CD4-positive, alpha-beta T cell treated with Interleukin-6 at 100 ng/mL for 8 hours (primary cell): Measurements from ENCODE around the gene TRIM22.
"Not testable (repeated sequence)": the region's sequence is repeated elsewhere in the genome, so short reads cannot be mapped to it uniquely, and the experiment has no call there.

Source experiments
- DNase-seq: peaks from one replicate; pipeline ENCODE4 v3.0.0-alpha.2; 2020; ENCODE audit warnings: mixed read lengths, low spot score

Gene TRIM22, protein sequence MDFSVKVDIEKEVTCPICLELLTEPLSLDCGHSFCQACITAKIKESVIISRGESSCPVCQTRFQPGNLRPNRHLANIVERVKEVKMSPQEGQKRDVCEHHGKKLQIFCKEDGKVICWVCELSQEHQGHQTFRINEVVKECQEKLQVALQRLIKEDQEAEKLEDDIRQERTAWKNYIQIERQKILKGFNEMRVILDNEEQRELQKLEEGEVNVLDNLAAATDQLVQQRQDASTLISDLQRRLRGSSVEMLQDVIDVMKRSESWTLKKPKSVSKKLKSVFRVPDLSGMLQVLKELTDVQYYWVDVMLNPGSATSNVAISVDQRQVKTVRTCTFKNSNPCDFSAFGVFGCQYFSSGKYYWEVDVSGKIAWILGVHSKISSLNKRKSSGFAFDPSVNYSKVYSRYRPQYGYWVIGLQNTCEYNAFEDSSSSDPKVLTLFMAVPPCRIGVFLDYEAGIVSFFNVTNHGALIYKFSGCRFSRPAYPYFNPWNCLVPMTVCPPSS

DNA sequence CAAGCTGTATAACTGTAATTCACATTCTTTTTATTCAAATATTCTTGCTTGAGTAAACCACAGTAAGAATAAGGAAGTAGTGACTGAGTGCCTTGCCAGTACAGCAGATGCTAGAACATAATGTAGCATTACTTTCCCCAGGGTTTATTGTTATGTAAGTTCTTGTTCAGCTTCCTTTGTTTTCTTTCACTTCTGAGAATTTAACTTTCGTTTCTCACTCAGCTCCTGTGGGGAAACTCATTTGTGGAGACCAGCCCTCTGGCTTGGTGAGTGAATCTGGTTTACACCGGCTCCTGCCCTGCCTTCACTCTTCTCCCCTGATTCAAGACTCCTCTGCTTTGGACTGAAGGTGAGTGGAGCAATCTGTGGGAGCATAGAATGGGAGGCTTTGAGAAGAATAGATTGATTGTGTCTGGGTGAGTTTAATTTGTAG is at the start of gene TRIM22:
Gene TRIM22 (plus strand): TSS at position 240 of the 433 bp plus-strand sequence. CDS start 6,443 bp downstream, outside the sequence.
- DNase-seq, result peak; percentile 74

DNA sequence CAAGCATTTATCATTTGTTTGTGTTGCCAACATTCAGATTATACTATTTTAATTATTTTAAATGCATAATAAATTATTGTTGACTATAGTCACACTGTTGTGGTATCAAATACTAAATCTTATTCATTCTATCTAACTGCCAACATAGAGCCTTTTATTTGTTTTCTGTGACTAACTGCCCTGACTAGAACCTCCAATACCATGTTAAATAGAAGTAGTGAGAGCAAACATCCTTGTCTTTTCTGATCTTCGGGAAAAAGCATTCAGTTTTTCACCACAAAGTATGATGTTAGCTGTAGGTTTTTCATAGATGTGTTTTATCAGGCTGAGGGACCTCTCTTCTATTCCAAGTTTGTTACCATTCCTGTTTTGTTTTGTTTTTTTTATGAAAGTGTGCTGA is 49.6 kb upstream of the TRIM22 start:
- no peak for DNase-seq

- DNase-seq, result no peak
These were observed 46.0 kb upstream of the TRIM22 start for GRCh38 chr11:5643585-5643984.

DNA sequence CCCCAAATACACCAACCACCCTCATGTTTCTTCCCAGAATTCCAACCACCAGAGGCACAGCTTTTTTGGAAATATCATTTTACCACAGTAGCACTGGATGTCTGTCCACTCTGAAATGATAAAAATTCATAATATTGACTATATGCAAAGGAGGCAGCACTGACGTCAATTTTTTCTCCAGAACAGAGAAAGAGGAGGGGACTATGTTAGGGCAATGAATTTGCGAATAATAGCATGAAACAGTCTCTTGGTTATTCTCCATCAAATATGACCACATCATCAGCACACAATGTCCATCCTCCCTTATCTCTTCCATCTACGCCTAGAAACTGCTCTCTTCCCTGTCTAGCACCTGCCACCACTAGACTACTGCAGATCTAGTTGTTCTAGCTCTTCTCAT is 43.5 kb upstream of the TRIM22 start:
- no peak for DNase-seq

DNA sequence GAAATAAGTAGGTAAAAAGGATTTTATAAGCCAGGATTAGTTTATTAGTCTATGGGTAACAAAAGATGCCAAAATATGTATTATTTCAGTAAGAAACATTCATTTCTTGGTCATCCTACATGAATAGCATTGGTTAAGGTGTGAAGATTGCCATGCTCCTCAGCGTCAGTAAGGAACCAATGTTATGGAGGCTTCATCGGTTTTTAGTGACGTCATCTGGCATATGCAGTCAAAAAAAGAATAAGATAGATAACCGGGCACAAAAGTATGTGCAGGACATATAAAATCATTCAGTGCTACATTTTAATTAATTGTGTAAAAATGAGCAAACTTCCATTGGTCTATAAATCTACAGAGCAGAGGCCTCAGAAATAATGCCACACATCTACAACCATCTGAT is 34.1 kb upstream of the TRIM22 start:
- no peak for DNase-seq

DNA sequence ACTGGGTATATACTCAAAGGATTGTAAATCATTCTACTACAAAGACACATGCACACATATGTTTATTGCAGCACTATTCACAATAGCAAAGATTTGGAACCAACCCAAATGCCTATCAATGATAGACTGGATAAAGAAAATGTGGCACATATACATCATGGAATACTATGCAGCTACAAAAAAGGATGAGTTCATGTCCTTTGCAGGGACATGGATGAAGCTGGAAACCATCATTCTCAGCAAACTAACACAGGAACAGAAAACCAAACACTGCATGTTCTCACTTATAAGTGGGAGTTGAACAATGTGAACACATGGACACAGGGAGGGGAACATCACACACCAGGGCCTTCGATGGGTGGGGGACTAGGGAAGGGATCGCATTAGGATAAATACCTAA is 32.6 kb upstream of the TRIM22 start:
- DNase-seq, result not testable (repeated sequence)

DNA sequence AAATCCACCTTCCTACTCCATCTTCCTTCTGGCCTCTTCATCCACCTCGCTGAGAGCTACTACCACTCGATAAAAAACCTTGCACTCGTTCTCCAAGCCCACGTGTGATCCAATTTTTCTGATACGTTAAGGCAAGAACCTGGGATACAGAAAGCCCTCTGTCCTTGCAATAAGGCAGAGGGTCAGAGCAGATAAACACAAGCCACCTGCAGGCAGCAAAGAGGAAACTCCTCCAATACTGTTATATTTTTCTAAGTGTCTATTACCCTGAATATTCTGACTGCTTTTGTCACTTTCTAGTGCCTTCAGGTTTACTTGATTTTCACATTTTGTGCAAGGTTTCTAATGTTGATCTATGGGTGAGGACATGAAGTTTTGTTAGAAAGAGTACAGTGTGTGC is 31.3 kb upstream of the TRIM22 start:
- no peak for DNase-seq

- no peak for DNase-seq
These were observed 26.1 kb upstream of the TRIM22 start for GRCh38 chr11:5663511-5663910.

GRCh38 chr11:5665051-5665570 is 24.5 kb upstream of the TRIM22 start:
- DNase-seq, result no peak

- DNase-seq, result no peak
These were observed 23.7 kb upstream of the TRIM22 start for GRCh38 chr11:5665746-5666401.

GRCh38 chr11:5666402-5666793 is 23.2 kb upstream of the TRIM22 start:
- no peak for DNase-seq

DNA sequence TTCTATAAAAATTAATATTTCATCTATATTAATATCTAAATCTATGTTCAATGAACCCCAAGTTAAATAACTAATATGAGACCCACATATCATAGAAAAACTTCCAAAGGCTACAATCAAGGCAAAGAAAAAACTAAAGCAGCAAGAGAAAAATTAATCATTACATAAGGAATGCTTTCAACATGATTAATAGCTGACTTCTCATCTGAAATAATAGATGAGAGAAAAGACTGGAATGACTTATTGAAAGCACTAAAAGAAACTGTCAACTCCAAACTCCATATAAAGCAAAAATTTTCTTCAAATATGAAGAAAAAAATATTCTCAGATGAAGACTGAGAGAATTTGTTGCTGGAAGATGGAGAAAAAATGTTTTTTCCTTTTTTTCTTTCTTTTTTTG is 17.8 kb upstream of the TRIM22 start:
- no peak for DNase-seq

DNA sequence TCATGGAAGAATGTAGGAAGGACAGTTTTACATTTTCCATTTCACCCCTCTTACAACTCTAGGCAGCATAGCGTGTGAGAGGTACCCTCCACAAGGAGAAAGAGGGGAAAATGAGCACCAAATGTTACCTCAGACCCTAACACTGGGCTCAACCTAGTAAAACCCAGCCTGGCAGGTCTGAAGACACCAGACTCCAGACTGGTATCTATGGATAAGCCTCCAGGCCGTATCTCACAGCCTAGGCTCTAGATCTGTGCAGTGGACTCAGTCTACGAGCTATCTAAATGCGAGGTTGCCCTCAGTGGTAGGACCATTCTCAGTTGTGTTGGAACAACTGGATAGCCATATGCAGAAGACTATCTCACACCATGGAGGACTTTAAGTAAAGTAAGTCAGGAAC is 15.2 kb upstream of the TRIM22 start:
- no peak for DNase-seq

DNA sequence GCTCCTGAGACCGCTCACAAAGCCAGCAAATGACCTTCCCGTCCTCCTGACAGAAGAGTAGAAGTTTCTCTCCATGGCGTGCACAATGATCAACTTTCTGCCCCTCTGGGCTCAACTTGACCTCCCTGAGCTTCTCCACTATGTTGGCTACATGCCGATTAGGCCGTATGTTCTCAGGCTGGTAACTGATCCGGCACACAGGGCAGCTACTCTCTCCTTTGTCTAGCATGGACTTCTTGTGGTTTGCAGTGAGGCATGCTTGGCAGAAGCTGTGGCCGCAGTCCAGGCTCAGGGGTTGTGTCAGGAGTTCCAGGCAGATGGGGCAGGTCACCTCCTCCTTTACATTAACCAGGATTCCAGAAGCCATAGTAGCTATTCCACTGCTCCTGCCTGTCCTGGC is 9.8 kb upstream of the TRIM22 start:
- DNase-seq, result no peak

DNA sequence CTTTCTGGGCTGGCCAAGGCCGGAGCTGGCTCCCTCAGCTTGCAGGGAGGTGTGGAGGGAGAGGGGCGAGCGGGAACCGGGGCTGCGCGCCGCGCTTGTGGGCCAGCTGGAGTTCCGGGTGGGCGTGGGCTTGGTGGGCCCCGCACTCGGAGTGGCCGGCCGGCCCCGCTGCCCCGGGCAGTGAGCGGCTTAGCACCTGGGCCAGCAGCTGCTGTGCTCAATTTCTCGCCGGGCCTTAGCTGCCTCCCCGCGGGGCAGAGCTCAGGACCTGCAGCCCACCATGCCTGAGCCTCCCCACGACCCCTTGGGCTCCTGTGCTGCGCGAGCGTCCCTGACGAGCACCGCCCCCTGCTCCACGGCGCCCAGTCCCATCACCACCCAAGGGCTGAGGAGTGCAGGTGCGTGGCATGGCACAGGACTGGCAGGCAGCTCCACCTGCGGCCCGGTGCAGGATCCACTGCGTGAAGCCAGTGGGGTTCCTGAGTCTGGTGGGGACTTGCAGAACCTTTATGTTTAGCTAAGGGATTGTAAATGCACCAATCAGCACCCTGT is 6.6 kb upstream of the TRIM22 start:
- DNase-seq, result not testable (repeated sequence)

GRCh38 chr11:5683620-5684019 is 6.0 kb upstream of the TRIM22 start:
- DNase-seq, result not testable (repeated sequence)

GRCh38 chr11:5684036-5684645 is 5.4 kb upstream of the TRIM22 start:
- no peak for DNase-seq

- peak; percentile 81 for DNase-seq
These were observed 4.8 kb upstream of the TRIM22 start, which contains the start of gene TRIM5 for GRCh38 chr11:5684646-5685362. Gene TRIM5 (minus strand): TSS chr11:5685074. CDS start chr11:5680177, 4,897 bp downstream.

DNA sequence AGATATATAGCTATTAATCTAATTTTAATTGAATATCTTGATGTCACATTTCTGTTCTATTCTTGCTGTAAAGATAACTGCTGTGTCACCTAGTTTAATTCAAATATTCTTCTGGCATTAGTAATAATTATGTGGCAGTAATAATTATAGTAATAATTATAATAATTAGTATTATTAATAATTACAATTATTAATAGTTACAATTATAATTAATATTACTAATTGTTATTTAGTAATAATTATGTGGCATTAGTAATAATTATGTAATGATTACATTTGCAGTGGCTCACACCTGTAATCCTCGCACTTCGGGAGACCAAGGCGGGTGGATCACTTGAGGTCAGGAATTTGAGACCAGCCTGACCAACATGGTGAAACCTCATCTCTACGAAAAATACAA is 3.2 kb upstream of the TRIM22 start:
- no peak for DNase-seq

DNA sequence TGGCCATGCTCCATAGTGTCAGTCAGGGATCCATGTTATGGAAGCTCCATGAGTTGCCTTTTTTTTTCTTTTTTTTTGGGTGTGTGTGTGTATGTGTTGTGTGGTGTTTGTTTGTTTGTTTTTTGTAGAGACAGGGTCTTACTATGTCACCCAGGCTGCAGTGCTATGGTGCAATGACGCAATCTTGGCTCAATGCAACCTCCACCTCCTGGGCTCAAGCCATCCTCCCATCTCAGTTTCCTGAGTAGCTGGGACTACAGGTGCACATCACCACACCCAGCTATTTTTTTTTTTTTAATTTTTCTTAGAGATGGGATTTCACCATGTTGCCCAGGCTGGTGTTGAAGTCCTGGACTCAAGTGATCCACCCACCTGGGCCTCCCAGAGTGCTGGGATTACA is 1.1 kb upstream of the TRIM22 start:
- DNase-seq, result no peak

DNA sequence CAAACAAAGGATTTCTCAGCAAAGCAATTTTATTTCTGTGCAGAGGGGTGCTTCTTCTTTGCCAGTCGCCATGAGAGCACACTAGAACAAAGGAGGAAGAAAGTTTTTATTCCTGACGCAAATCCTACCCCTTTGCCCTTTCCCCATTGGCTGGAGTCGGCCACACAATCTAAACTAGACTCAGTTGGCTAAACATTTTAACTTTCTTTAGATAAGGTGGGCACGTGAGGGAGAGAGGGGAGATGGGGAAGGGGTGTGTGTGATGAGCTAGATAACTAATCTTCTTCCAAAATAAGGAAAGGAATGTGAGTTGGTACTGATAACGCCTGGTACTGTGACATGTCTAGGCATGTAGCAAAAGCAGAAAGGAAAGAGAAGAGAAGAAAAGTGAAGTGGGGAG is 626 bp downstream of the TRIM22 start:
- DNase-seq, result no peak

GRCh38 chr11:5690736-5691135 is 1.1 kb downstream of the TRIM22 start:
- DNase-seq, result no peak
